Colon (tissue), 2 donors: ENCODE results near the gene CRADD.
"Not testable (repeated sequence)": the region's sequence is repeated elsewhere in the genome, so short reads cannot be mapped to it uniquely, and the experiment has no call there.

Experiments used
- FAIRE-seq: peaks from 2 replicates; lab custom pipeline; 2012; peaks lifted over from hg19 to GRCh38; lab: Jason Lieb, UNC
- donor health status: control.
- donor health status: control.

Gene CRADD

GRCh38 chr12:93706824-93707223 lies 29.6 kb downstream of the CRADD start:
- no peak for FAIRE-seq

GRCh38 chr12:93707836-93708235 lies 30.7 kb downstream of the CRADD start:
- FAIRE-seq = no peak

DNA sequence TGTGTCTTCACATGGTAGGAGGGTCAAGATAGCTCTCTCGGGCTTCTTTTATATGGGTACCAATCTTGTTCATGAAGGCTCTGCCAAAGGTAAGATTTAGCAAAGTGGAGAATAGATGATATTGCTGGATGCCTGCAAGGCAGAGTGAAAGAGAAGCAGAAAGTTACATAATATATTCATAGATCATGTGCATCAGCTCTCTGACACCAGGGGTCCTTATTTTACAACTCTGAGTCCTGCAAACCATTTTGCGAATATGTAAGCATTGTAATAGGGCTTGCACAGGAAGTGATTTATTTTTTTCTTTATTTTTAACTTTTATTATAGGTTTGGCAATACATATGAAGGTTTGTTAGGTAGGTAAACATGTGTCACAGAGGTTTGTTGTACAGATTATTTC lies 31.8 kb downstream of the CRADD start:
- FAIRE-seq = no peak

DNA sequence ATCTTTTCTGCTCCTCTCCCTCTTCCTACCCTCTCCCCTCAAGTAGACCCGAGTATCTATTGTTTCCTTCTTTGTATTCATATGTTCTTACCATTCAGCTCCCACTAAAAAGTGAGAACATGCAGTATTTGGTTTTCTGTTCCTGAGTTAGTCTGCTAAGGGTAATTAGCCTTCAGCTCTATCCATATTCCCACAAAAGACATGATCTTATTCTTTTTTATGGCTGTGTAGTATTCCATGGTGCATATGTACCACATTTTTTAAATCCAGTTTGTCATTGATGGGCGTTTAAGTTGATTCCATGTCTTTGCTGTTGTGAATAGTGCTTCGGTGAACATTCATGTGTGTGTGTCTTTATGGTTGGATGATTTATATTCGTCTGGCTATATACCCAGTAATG lies 32.2 kb downstream of the CRADD start:
- FAIRE-seq = no peak

DNA sequence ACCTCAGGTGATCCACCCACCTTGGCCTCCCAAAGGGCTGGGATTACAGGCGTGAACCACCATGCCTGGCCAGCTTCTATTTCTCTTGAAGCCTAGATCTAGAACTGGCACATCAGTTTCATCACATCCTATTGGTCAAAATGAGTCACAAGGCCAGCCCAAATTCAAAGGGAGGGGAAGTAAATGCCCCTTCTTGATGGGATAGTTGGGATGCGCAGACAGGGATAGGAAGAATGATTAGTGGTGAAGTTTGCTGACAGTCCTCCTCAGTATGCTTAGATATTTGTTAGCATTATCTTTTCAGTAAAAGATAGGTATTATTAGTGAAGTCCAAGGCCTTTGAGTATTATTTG lies 33.4 kb downstream of the CRADD start:
- no peak for FAIRE-seq

DNA sequence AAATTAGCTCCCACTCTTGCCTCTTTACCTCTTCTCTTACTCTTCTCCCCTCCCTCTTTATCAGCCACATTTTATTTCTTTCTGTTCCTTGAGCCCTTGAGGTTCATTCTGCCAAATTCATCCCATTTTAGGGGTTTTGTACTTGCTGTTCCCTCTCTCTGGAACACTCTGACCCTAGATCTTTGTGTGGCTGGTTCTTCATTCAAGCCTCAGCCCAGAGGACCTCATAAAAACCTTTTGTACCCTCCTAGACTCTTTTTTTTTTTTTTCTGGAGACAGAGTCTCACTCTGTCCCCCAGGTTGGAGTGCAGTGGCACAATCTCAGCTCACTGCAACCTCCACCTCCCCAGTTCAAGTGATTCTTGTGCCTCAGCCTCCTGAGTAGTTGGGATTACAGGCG lies 34.3 kb downstream of the CRADD start:
- FAIRE-seq = not testable (repeated sequence)

- FAIRE-seq = peak; percentile 14
Measured at GRCh38 chr12:93712200-93712599, 35.0 kb downstream of the CRADD start.

GRCh38 chr12:93713060-93713459 lies 35.9 kb downstream of the CRADD start:
- no peak for FAIRE-seq

DNA sequence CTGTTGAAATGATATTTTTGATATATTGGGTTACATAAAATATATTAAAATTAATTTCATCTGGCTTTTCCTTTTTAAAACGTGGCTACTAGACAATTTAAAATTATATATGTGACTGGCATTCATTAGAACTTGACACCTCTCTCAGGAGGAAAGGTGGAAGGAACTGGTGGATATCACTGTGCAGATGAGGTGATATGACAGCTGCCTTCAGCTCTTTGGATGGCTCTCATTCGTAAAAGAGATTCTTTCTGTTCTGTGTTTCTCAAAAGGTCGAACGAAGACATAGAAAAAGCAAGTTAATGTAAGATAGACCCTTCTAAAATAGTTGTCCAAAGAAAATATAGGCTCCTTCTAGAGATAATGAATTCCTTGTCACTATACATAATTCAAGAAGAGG lies 36.6 kb downstream of the CRADD start:
- no peak for FAIRE-seq

DNA sequence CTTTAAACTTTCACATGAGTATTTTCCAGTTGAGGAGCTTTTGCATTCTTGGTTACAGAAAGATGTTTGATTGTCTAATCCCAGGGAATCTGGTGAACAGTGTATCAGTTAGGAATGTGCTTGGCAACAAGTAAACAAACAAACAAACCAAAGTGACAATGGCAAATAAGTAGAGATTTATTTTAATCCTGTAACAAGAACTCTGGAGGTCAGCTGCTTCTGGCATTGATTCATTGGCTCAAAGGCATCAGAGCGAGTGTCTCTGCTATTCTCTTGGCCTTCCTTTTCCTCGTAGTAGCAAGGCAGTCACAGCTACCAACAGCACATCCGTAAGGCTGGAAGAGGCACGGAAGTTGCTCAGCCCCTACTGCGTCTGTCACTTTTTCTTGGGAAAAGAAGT lies 37.2 kb downstream of the CRADD start:
- no peak for FAIRE-seq

- peak; percentile 18 for FAIRE-seq
Measured at GRCh38 chr12:93719710-93720109, 42.5 kb downstream of the CRADD start.

- FAIRE-seq = no peak
Measured at GRCh38 chr12:93720559-93720958, 43.4 kb downstream of the CRADD start.

GRCh38 chr12:93722179-93722578 lies 45.0 kb downstream of the CRADD start:
- no peak for FAIRE-seq

- FAIRE-seq = no peak
Measured at GRCh38 chr12:93722835-93723567, 45.8 kb downstream of the CRADD start.

DNA sequence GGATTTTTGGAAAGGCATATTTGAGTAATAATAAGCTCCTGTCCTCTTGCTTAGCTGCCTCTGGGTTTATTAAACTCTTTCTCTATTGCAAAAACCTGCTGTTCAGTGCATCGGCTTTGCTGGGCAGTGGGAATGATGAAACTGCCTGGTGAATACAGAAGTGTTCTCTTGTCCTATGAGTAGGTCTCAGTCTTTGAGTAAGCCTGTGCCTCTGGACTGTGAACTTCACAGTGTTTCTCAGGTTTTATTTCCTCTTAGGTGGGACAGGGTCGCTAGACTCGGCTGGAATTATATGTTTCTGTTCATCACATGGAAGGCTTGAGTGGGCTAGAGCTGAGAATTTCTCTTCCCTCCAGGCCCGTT lies 46.4 kb downstream of the CRADD start:
- FAIRE-seq = no peak

DNA sequence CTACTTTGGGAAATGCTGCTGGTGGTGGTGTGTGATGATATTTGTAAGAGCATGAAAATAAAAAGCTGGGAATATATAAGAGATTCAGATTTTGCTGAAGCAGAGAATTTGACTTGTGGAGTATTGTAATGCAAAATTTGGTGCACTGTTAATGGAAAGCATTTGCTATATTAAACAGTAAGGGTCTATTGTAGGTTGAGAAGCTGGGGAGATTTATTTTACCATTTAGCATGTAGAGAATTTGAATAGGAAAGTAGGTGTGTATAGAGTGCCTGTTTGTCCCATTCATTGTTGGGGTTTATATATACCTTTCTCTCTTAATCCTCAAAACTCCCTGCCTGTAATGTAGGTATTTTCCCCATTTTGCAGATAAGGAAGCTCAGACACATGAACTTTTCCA lies 48.4 kb downstream of the CRADD start:
- FAIRE-seq = no peak

DNA sequence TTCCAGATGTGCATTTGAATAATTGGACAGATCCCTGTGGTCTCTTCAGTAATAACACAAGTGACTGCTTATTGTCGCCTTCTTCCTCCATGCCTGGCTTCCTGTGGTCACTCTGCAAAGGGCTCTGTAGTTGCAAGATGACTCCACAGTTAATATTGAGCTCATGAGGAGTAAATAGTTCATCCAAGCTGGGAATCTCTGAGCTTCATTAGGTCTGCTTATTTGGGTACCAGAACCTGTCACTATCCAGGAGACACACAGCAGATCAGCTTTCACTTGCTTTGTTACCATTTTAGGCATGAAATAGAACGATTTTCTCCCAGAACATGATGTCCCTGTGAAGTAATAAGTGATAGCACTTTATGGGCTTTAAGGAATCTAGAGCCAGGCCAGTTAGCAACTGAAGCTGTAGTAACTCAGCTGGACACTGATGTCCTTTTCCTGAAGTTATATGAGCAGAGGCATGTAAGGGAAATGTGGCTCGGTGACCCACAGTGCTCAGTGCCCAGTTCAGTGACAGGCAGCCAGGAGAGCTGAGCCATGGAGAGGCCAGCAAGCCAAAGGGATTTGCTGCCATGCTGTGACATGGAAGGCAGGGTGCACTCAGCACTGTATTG lies 50.1 kb downstream of the CRADD start:
- no peak for FAIRE-seq

GRCh38 chr12:93727911-93728310 lies 50.7 kb downstream of the CRADD start:
- FAIRE-seq = no peak

DNA sequence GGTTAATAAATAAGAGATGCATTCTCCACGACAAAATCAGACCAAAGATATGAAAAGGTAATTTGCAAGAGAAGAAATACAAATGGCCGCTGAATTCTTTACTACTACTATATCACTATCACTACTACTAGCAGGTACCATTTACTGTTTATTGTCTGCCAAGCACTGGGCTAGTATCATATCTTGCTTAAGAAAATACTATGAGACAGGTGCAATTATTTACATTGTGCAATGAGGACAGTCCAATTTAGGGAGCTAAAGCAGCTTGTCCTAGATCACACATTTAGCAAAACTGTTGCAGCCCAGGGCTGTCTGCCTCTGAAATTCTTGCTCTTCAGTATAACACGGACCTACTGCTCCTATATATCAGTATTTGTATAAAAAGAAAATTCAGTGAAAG lies 52.8 kb downstream of the CRADD start:
- FAIRE-seq = no peak

DNA sequence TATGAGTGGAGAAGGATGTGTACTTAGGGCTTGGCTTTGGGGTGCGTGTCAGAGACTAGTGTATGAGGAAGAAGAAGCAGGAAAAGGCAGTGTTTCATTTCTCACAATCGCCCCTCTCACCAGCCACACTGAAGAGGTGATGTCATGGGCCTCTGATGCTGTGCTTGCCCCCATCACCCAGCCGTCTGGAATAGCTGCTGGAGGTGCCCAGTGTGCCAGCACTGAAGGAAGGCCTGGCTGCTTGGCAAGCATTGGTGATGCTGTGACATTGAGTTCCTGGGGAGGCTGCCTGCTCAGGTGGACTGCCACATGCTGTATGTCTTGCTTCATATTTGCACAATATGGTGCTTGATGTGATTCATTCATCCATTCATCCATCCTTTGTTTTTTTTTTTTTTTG lies 56.2 kb downstream of the CRADD start:
- FAIRE-seq = no peak

DNA sequence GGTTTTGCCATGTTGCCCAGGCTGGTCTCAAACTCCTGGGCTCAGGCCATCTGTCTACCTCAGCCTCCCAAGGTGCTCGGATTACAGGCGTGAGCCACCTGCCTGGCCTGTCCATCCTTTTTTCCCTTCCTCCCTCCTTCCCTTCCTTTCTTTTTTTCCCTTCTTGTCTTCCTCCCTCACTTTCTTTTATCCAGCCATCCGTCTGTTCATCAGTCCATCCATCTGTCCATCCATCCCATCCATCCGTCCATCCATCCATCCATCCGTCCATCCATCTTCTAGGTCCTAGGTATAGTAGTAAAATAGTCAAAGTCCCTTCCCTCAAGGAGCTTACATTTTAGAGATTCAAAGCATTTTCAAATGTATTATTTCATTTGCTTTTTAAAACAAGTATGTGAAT lies 56.8 kb downstream of the CRADD start:
- FAIRE-seq = no peak

GRCh38 chr12:93734784-93735183 lies 57.6 kb downstream of the CRADD start:
- no peak for FAIRE-seq

- FAIRE-seq = no peak
Measured at GRCh38 chr12:93736640-93737178, 59.5 kb downstream of the CRADD start.
